Measurements from ENCODE around the gene SRGAP1.
"Not testable (repeated sequence)": the region's sequence is repeated elsewhere in the genome, so short reads cannot be mapped to it uniquely, and the experiment has no call there.

SRGAP1 gene

GRCh38 chr12:64061868-64062375 is 217.4 kb downstream of the SRGAP1 start:
- DNase-seq, result no peak

- DNase-seq, result no peak
These were observed 218.6 kb downstream of the SRGAP1 start for GRCh38 chr12:64063121-64063520.

GRCh38 chr12:64064240-64064639 is 219.7 kb downstream of the SRGAP1 start:
- no peak for DNase-seq

GRCh38 chr12:64064706-64065105 is 220.2 kb downstream of the SRGAP1 start:
- DNase-seq, result no peak

- no peak for DNase-seq
These were observed 221.5 kb downstream of the SRGAP1 start for GRCh38 chr12:64065881-64066451.

GRCh38 chr12:64066776-64067175 is 222.3 kb downstream of the SRGAP1 start:
- no peak for DNase-seq

- no peak for DNase-seq
These were observed 226.0 kb downstream of the SRGAP1 start for GRCh38 chr12:64070454-64070853.

GRCh38 chr12:64072916-64073575 is 228.5 kb downstream of the SRGAP1 start:
- no peak for DNase-seq

- DNase-seq, result not testable (repeated sequence)
These were observed 232.1 kb downstream of the SRGAP1 start for GRCh38 chr12:64076565-64076964.

GRCh38 chr12:64077922-64078321 is 233.4 kb downstream of the SRGAP1 start:
- no peak for DNase-seq

- no peak for DNase-seq
These were observed 236.0 kb downstream of the SRGAP1 start for GRCh38 chr12:64080319-64081007.

GRCh38 chr12:64081008-64081404 is 236.5 kb downstream of the SRGAP1 start:
- DNase-seq, result no peak

- DNase-seq, result no peak
These were observed 237.6 kb downstream of the SRGAP1 start for GRCh38 chr12:64082116-64082515.

GRCh38 chr12:64082866-64083268 is 238.4 kb downstream of the SRGAP1 start:
- no peak for DNase-seq

GRCh38 chr12:64083285-64084210 is 239.0 kb downstream of the SRGAP1 start:
- peak; percentile 15 for DNase-seq

GRCh38 chr12:64085154-64085553 is 240.7 kb downstream of the SRGAP1 start:
- DNase-seq, result no peak

GRCh38 chr12:64085996-64086395 is 241.5 kb downstream of the SRGAP1 start:
- DNase-seq, result no peak

GRCh38 chr12:64086946-64087345 is 242.4 kb downstream of the SRGAP1 start:
- DNase-seq, result no peak

- DNase-seq, result no peak
These were observed 243.3 kb downstream of the SRGAP1 start for GRCh38 chr12:64087761-64088160.

GRCh38 chr12:64088431-64089349 is 244.2 kb downstream of the SRGAP1 start:
- DNase-seq, result peak; percentile 95

- peak; percentile 55 for DNase-seq
These were observed 245.5 kb downstream of the SRGAP1 start for GRCh38 chr12:64090047-64090446.

GRCh38 chr12:64091186-64091585 is 246.7 kb downstream of the SRGAP1 start:
- no peak for DNase-seq

Measured in inflammatory macrophage treated with lipopolysaccharide for 4 hours (primary cell).